Measurements from ENCODE around the gene TOR1AIP2.

DNA sequence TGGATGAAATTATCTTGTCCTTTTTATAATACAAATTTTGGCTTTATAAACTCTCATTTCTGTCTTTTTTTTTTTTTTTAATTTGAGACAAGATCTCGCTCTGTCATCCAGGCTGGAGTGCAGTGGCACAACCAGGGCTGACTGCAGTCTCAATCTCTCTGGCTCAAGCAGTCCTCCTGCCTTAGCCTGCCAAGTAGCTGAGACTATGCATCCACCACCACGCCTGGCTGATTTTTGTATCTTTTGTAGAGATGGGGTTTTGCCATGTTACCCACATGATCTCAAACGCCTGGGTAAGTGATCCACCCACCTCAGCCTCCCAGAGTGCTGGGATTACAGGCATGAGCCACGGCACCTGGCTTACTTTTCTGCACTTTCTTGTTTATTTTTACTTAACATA is 12.0 kb upstream of the TOR1AIP2 start:
- TF ChIP-seq, protein P1, sequence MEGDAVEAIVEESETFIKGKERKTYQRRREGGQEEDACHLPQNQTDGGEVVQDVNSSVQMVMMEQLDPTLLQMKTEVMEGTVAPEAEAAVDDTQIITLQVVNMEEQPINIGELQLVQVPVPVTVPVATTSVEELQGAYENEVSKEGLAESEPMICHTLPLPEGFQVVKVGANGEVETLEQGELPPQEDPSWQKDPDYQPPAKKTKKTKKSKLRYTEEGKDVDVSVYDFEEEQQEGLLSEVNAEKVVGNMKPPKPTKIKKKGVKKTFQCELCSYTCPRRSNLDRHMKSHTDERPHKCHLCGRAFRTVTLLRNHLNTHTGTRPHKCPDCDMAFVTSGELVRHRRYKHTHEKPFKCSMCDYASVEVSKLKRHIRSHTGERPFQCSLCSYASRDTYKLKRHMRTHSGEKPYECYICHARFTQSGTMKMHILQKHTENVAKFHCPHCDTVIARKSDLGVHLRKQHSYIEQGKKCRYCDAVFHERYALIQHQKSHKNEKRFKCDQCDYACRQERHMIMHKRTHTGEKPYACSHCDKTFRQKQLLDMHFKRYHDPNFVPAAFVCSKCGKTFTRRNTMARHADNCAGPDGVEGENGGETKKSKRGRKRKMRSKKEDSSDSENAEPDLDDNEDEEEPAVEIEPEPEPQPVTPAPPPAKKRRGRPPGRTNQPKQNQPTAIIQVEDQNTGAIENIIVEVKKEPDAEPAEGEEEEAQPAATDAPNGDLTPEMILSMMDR (conservative IDR thresholded peaks at IDR 0.05), result no peak
- TF ChIP-seq EZH2 (IDR thresholded peaks at IDR 0.05; ENCODE audit: low read depth), result no peak

Measured in PC-9 (cell line).